SU-DHL-6 (cell line): ENCODE results near the gene VMO1.

Source experiments
- H2AFZ ChIP-seq: fragments of 200-600 bp; sonication (generic); 2 replicates; pipeline ENCODE4 v1.6.1; 2014; ENCODE audit warnings: low read depth, mild to moderate bottlenecking, moderate library complexity, mixed read lengths, antibody characterized with exemption, low read length; ENCODE audit not compliant: severe bottlenecking
- H3F3A ChIP-seq: fragments of 200-600 bp; shearing (Covaris generic); 2 replicates; pipeline ENCODE4 v1.6.0; 2016; ENCODE audit warnings: antibody characterized with exemption, mild to moderate bottlenecking; ENCODE audit not compliant: insufficient read depth
- H3K27ac ChIP-seq: fragments of 200-600 bp; sonication (generic); 2 replicates; pipeline ENCODE4 v1.5.1; 2016; ENCODE audit warnings: low read depth, mild to moderate bottlenecking, low read length, moderate library complexity, mixed read lengths
- H3K27me3 ChIP-seq: fragments of 200-600 bp; sonication (generic), shearing (Covaris generic); 2 replicates; pipeline ENCODE4 v1.6.0; 2014; ENCODE audit warnings: mild to moderate bottlenecking, low read length
- H3K36me3 ChIP-seq: fragments of 200-600 bp; sonication (generic); 2 replicates; pipeline ENCODE4 v1.6.1; 2014; ENCODE audit warnings: mild to moderate bottlenecking, low read length, mixed read lengths
- H3K4me2 ChIP-seq: fragments of 300-600, 200-600 bp; shearing (Covaris generic), sonication (generic); 2 replicates; pipeline ENCODE4 v1.6.0; 2014; ENCODE audit warnings: low read length, low read depth, mild to moderate bottlenecking; ENCODE audit not compliant: poor library complexity, severe bottlenecking
- H3K4me3 ChIP-seq: fragments of 200-600 bp; sonication (generic); 2 replicates; pipeline ENCODE4 v1.5.1; 2014; ENCODE audit warnings: antibody characterized with exemption, low read length, mild to moderate bottlenecking, mixed read lengths; ENCODE audit not compliant: insufficient read depth, poor library complexity, severe bottlenecking
- H3K79me2 ChIP-seq: fragments of 200-600 bp; sonication (generic); 2 replicates; pipeline ENCODE4 v1.6.1; 2014; ENCODE audit warnings: mild to moderate bottlenecking, low read length, moderate library complexity; ENCODE audit not compliant: insufficient read depth
- H3K9ac ChIP-seq: fragments of 200-600 bp; sonication (generic); 2 replicates; pipeline ENCODE4 v1.7.0; 2014; ENCODE audit warnings: mild to moderate bottlenecking, low read length
- H3K9me2 ChIP-seq: fragments of 200-600 bp; sonication (generic); replicated peaks from 2 replicates; pipeline ENCODE4 v1.6.1; 2014; ENCODE audit warnings: low read length; ENCODE audit not compliant: insufficient read depth
- H3K9me3 ChIP-seq: fragments of 200-600 bp; sonication (generic); 2 replicates; pipeline ENCODE4 v1.6.1; 2014; ENCODE audit warnings: low read length, mixed read lengths; ENCODE audit not compliant: insufficient read depth
- H4K20me1 ChIP-seq: fragments of 200-600 bp; sonication (generic); 2 replicates; pipeline ENCODE4 v1.6.1; 2014; ENCODE audit warnings: low read depth, mild to moderate bottlenecking, antibody characterized with exemption, low read length, moderate library complexity, mixed read lengths
- CTCF ChIP-seq: fragments of 200-600 bp; sonication (generic); IDR thresholded peaks from one replicate; pipeline ENCODE4 v1.5.1; 2017; ENCODE audit warnings: antibody characterized with exemption, mild to moderate bottlenecking, low read length, moderate library complexity; ENCODE audit not compliant: insufficient read depth, poor library complexity, severe bottlenecking
- EZH2phosphoT487 ChIP-seq: fragments of 200-600 bp; sonication (generic), shearing (Covaris generic); conservative IDR thresholded peaks from 2 replicates; pipeline ENCODE4 v1.6.1; 2018; ENCODE audit warnings: mild to moderate bottlenecking, antibody characterized with exemption, low read length, moderate library complexity, mixed read lengths

Gene VMO1

GRCh38 chr17:4739122-4740024 is 46.8 kb downstream of the VMO1 start, which contains the start of the genes CXCL16 and ZMYND15:
CXCL16 (minus strand) TSS chr17:4739928; CDS start chr17:4739339, 589 bp downstream.
ZMYND15 (plus strand) TSS chr17:4739833; CDS start chr17:4740549, 716 bp downstream.
- Histone ChIP-seq H3K4me2 (peak within 1 kb of the TSS; percentile 65), H3K27ac (no peak within 1 kb of the TSS), H3F3A (no peaks in the 10 kb centered on the region), H3K9me3 (no peaks in the 10 kb centered on the region), H3K27me3 (no peaks in the 10 kb centered on the region), H3K79me2 (no peaks in the 10 kb centered on the region), H2AFZ (peak within 1 kb of the TSS; percentile 62), H3K36me3 (no peaks in the 10 kb centered on the region), H3K4me3 (peak within 1 kb of the TSS; percentile 51), H4K20me1 (no peaks in the 10 kb centered on the region), H3K9me2 (no peaks in the 10 kb centered on the region), H3K9ac (peak within 1 kb of the TSS; percentile 47)
- TF ChIP-seq CTCF (no peak), EZH2phosphoT487 (no peak)

- H2AFZ ChIP-seq: no peak overlapping the region
- H3K9ac ChIP-seq: no peak overlapping the region
These were observed 47.7 kb downstream of the VMO1 start for GRCh38 chr17:4738136-4739121.

More at GRCh38 chr17:4738136-4739121, 47.7 kb downstream of the VMO1 start:
- Histone ChIP-seq H3K4me2 (peak overlapping the region; percentile 65), H4K20me1 (no peaks in the 10 kb centered on the region), H3K27ac (no peak overlapping the region), H3K9me3 (no peaks in the 10 kb centered on the region), H3K9me2 (no peaks in the 10 kb centered on the region), H3K27me3 (no peaks in the 10 kb centered on the region), H3F3A (no peaks in the 10 kb centered on the region), H3K4me3 (no peak overlapping the region), H3K36me3 (no peaks in the 10 kb centered on the region), H3K79me2 (no peaks in the 10 kb centered on the region)
- TF ChIP-seq CTCF (no peak), EZH2phosphoT487 (no peak)
